Putamen (tissue), 1 donor: Measurements from ENCODE around the gene IGSF11.
"Not testable (repeated sequence)": the region's sequence is repeated elsewhere in the genome, so short reads cannot be mapped to it uniquely, and the experiment has no call there.

ENCODE experiments used
- DNase-seq: peaks from one replicate; pipeline ENCODE4 v3.0.0-alpha.2; 2016; ENCODE audit warnings: low spot score

IGSF11 gene, protein sequence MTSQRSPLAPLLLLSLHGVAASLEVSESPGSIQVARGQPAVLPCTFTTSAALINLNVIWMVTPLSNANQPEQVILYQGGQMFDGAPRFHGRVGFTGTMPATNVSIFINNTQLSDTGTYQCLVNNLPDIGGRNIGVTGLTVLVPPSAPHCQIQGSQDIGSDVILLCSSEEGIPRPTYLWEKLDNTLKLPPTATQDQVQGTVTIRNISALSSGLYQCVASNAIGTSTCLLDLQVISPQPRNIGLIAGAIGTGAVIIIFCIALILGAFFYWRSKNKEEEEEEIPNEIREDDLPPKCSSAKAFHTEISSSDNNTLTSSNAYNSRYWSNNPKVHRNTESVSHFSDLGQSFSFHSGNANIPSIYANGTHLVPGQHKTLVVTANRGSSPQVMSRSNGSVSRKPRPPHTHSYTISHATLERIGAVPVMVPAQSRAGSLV

GRCh38 chr3:119034256-119035013 is at the start of gene IGSF11:
IGSF11 (minus strand) TSS chr3:119034846; CDS start chr3:119034582, 264 bp downstream.
- DNase-seq = peak; percentile 91

DNA sequence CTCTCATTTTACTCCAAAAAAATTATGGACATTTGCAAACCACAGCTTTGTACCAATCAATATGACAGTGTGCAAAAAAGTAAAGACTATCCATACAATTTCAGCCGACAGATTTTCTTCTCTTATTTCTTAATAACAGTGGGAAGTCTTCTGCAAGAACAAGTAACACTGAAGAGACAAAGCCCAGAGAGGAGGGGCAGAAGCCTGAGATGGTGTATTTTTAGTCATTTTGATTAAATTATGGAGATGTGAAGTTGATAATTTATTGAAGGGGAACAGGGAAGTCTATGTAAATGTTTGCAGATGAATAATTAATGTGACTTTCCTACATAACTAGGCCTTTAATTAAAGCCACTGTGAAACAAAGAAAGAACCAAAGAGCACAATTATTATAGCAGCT is 45.7 kb upstream of the IGSF11 start:
- DNase-seq = no peak

GRCh38 chr3:119073258-119074001 is 38.8 kb upstream of the IGSF11 start:
- DNase-seq = no peak

DNA sequence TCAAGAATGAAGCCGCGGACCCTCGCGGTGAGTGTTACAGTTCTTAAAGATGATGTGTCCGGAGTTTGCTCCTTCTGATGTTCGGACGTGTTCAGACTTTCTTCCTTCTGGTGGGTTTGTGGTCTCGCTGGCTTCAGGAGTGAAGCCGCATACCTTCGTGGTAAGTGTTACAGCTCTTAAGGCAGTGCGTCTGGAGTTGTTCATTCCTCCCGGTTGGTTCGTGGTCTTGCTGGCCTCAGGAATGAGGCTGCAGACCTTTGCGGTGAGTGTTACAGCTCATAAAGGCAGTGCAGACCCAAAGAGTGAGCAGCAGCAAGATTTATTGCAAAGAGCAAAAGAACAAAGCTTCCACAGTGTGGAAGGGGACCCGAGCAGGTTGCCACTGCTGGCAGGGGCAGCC is 37.8 kb upstream of the IGSF11 start:
- DNase-seq = not testable (repeated sequence)

DNA sequence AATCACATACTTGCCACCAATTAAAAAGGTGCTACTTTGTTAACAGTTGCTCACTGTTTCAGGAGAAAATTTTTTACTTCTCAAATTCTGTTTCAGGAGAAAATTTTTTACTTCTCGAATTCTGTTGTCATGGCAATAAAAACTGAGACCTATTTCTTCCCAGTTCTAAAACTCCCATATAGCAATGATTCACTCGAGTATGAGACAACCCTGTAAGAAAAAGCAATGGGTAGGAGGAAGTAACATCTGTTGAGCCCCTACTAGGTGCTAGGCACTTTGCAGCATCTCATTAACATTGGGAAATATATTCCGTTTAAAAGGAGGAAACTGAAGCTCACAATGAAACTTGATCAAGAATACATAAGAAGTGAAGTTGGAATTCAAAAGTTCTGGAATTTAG is 35.1 kb upstream of the IGSF11 start:
- peak; percentile 40 for DNase-seq

- DNase-seq = no peak
Observed at GRCh38 chr3:119063471-119063870, 28.8 kb upstream of the IGSF11 start.

DNA sequence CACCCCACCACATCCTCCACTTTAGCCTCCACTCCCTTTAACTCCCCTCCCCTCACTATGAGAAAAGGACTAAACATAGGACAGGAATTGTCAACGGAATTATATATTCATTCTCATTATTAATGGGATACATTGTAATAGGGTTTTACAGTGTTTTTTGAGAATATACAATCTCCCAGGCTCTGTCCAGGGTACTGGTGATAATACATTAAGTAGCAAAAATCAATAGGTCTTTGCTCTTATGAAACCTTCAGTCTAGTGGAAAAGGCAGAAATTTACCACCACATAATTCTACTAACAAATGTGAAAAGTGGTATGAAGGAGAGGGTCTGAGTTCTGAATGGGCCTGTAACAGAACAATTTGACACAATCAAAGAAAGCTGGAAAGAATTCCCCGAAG is 28.2 kb upstream of the IGSF11 start:
- no peak for DNase-seq

DNA sequence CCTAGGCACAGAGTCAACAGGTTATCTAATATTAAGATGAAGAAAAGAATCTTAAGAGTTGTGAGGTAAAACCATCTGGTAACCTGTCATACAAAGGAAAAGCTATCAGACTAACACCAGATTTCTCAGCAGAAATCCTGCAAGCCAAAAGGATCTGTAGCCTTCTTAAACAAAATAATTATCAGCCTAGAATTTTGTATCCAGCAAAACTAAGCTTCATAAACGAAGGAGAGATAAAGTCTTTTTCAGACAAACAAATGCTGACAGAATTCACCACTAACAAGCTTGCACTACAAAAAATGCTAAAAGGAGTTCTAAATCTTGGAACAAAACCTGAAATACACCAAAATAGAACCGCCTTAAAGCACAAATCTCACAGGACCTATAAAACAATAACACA is 9.9 kb upstream of the IGSF11 start:
- DNase-seq = no peak

DNA sequence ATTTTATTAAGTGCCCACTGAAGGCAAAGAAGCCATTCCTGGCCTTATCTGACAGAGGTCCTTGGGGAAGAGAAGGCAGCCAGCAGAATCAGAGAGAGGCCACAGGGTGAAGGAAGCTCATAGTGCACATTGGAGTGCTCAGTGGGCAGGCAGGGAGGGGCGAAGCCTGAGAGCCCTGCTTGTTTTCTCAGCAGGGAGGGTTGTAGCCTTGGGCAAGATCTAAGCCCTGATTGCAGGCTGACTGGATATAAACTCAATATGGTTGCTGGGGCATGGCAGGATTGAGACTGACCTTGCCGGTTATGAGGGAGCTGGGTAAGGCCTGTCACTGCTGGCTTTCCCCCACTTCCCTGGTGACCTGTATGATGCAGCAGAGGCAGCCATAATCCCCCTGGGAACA is 7.5 kb upstream of the IGSF11 start:
- no peak for DNase-seq

DNA sequence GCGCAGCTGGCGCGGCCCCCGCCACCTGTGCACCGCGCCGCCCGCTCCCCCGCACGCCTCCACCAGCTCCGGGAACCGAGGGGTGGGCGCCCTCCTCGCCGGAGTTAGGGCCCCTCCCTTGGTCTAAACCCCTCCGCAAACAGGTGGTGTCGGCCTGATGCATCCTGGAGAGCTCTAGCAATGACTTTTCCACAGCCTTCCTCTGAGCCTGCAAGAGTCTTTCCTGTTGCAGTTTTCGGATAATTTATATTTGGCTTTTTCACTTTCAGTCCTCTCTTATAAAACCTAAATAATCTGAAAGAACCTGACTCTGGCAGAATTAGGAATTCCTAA is 334 bp upstream of the IGSF11 start:
- DNase-seq = no peak

DNA sequence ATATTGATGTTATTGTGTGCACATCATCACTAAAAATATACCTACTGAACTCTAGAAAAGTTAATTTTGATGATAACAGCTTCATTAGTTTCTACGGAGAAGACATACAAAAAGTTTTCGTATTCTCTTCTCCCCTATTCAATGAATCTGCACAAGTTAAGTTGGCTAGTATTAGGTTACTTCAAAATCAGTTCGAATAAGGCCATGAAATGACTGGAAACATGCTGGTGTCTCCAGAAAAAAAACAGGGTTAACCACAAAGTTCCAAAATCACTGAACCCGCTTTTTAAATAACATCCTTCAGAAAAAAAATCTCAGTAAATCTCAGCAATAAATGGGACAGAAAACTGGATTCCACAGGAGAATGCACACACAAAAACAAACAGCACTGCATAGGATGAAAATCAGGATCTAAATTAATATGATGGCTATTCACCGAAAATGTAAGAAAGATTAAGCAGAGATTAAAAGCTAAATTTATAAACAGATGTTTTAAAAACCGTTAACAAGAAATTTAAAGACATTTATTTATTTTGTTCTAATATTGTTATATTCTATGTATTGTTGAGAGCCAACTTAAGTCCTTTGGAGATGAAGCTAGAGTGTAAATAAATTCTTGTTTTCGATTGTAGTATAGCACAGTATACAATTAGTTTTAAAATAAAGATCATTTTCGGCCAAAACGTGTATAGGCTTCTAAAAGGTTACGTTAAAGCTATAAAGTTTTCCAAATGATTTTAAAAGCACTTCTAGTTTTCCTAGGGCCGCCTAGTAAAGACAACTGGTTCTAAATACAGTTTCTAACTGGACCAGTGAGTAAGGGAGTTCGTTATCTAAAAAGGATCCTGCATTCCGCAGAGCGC is 1.0 kb downstream of the IGSF11 start:
- no peak for DNase-seq

DNA sequence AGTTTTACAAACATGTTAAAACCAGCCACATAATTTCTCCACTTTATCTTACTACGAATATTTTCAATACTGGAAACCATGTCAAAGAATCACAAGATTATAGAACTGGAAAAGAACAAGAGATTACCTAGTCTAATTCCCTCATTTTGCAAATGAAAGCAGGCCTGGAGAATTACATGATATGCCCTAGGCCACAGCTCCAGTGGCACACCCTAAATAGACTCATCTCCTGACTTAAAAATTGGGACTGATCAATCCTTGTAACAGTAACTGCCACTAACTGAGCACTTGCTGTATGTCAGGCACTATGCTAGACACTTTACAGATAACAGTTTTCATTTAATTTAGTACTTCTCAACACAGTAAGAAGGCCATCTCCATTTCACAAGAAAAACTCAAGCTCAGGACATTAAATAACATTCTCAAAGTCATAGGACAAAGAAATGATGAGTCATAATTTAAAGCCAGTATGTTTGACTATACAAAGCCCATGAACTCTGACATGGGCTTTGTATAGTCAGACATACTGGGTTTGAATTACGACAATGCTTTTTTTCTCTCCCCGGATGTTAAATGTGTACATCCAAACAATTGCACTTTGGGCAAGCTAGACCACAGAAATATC is 9.4 kb downstream of the IGSF11 start:
- no peak for DNase-seq

DNA sequence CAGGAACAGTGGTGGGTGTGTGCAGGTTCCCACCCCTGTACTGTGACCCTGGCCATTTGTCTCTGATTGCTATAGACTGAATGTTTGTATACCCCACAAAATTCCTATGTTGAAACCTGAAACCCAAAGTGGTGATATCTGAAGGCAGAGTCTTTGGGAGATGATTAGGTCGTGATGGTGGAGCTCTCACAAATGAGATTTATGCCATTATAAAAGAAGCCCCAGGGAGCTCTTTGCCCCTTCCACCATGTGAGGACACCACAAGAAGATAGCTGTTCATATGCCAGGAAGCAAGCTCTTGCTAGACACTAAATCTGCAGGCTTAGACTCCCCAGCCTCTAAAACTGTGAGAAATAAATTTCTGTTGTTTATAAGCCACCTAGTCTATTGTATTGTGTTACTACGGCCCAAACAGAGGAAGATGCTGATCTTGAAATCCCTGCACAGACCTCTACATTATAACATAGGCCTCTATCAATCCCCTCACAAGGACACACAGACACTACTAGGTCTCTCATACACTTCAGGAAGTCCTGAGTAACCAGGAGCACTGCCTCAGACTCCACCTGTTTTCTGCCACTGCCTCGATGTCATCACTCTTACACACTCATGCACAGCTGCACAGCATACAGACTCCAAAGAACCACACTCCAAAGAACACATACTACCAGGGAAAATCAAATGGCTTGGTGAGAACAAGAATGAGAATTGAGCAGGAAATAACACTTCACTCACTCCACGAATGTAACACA is 14.7 kb downstream of the IGSF11 start:
- DNase-seq = no peak

DNA sequence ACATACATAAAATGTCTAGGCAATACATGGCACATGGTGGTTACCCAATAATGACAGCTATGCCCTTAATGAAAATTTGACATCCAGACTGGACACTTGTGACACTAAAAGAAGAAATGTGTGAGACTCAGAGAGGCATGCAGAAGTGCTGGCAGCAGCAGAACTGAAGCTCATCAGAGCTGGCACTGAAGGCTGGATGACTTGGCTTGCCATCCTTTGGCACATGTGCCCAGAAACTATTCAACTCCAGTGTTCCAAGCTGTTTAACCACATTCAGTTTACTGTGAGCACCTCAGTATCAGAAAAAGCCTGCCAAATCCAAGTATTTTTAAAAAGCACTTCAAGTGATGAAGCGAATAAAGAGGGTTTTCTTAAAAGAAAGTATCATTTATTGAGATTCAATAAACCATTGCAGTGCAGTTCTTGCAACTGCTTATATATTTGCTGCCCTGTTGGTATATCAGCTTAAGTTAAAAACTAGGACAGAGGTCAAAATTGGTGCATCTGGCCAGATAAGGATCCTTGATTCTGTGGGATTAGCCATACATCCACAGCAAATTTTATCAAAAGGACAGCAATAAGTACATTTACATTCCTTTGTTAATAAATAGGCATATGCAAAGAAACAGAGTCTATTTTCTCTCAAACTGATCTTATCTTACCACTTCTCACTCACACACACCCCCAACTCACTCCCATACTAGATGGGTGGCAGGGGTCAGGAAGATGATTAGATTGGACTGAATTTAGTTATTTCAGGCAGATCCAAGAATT is 15.8 kb downstream of the IGSF11 start:
- peak; percentile 84 for DNase-seq

DNA sequence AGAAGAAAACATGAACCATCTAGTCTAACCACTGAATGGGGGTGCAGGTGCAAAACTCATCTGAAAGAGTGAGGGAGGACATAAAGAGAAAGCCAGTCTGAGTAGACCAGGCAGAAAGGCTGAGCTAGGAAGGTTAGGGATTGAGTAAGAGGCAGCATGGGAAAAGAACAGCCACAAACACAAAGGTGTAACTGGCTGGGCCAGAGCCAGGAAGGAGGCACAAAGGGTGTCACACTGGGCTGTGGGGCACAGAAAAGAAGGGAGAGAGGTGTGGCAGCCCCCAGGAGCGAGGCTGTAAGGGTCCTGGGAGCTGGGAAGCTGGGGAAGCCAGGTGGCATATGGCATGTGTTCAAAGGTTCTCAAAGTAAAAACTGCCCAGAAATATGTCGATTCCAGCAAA is 18.7 kb downstream of the IGSF11 start:
- DNase-seq = no peak

GRCh38 chr3:119013951-119014350 is 20.7 kb downstream of the IGSF11 start:
- DNase-seq = peak; percentile 70

GRCh38 chr3:119011528-119011927 is 23.1 kb downstream of the IGSF11 start:
- no peak for DNase-seq

DNA sequence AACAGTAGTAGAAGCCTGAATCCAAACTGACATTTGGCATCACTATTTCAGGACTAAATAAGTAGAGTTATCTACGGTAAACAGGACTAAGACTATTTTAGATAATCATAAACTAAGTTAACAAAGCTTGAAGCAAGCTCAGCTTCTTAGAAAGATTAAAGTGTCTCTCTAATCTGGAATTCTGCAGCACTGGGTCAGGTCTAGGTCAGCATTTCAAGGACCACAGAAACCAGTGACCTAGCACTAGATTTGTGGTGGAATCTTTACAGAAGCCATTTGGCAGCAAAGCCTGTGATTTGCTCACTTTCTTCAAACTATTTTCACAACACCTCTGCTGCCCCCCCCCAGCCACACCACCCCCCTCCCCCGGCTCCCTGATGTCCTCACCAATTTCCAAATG is 37.5 kb downstream of the IGSF11 start:
- DNase-seq = no peak

- DNase-seq = peak; percentile 96
Observed at GRCh38 chr3:118991775-118992174, 42.9 kb downstream of the IGSF11 start.
